Endometrial microvascular endothelial cells (primary cell): ENCODE results near the gene IL15RA. TPM values are rescaled to one million over a fixed set of nuclear protein-coding genes. Genes with fewer than 3 reads are reported as not detected.

Source experiments
- in situ Hi-C: cut with HindIII; loops from 2 replicates; pipeline ENCODE4 v1.10.0; 2017; ENCODE audit warnings: low sequenced_read_pairs, low pct_unique_long_range_greater_than_20kb; ENCODE audit errors: inconsistent ontology term
- total RNA-seq: library from RNA; depleted of rRNA; stranded (reverse); fragments of >200 nt; gene quantifications from one replicate; pipeline ENCODE4 v1.2.3, GENCODE V29; 2015; ENCODE audit errors: inconsistent ontology term

IL15RA gene
- total RNA-seq, result 75.4 TPM

GRCh38 chr10:5977471-5978229, at the start of gene IL15RA:
Gene IL15RA (minus strand): TSS chr10:5977543. CDS start chr10:5977492, 51 bp downstream.
- in situ Hi-C loops, result no loop called here

GRCh38 chr10:6025683-6026255, 48.4 kb upstream of the IL15RA start:
- in situ Hi-C loops, result no loop called here

- in situ Hi-C loops, result no loop called here
Measured at GRCh38 chr10:6024334-6024682, 47.0 kb upstream of the IL15RA start.

DNA sequence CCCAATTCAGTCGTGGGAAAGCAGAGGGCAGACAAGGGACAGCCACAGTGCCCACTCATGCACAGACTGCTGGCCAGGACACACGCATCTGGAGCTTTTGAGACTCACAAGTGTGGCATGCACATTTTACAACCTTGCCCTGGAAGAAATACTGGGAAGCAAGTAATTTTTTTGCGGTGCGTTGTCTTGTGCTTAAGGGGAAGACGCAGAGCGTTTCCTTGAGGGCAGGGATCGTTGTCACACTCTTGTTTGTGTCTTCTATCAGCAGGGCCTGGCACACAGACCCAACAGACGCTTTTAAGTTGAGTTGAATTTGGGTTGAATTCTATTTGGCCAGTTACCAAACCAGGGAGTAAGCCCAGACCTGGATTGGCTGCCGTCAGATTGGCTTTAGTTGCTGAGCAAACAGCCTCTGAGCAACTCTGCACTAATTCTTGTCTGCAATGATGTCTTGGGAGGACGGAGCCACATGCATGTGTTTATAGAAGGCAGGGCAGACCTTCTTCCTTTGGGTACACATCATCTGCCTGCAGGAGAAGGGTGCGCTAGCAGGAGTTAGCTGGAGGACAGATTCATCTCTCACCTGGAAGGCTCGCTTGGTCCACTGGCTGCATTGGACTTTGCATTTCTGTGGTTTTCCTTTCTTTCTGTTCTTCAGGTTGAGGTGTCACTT, 46.5 kb upstream of the IL15RA start:
- in situ Hi-C loops, result no loop called here

DNA sequence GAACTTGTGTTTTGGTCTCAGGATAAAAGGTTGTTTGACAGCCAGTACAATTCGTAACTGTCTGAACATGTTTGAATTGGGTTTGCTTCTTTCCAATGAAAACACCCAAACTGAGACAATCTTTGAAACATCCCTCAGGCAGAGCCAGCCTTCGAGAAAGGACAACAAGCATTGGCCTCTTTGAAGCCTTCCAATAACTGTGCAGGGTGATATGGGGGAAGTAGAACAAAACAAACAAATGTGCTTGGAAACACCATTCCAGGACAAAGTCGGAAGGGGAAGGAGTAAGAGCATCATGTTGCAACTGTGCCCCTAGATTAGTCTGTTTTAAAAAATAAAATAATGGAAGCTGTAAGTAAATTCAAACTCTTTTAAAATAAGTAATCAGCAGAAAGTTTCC, 45.3 kb upstream of the IL15RA start:
- in situ Hi-C loops, result no loop called here

GRCh38 chr10:6020826-6021225, 43.5 kb upstream of the IL15RA start:
- in situ Hi-C loops, result no loop called here

DNA sequence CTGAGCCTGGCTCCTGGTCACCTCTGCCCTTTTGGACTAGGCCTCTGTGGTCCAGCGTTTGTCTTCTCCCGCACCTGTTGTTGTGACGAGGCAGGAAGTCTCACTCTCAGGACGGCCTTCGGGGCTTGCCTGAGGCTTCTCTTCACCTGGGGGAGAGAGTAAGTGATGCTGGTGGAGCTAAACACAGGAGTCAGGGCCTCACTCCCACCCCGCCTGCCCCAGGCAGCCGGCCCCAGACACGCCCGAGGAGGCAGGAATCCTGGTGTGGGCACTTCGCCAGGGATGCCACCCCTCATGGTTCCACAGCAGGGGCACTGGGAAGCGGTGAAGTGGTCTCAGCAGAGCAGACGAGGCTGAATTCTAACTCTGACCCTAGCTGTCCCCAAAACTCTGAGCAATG, 42.5 kb upstream of the IL15RA start:
- in situ Hi-C loops, result no loop called here

- in situ Hi-C loops, result no loop called here
Measured at GRCh38 chr10:6019010-6019782, 41.9 kb upstream of the IL15RA start.

DNA sequence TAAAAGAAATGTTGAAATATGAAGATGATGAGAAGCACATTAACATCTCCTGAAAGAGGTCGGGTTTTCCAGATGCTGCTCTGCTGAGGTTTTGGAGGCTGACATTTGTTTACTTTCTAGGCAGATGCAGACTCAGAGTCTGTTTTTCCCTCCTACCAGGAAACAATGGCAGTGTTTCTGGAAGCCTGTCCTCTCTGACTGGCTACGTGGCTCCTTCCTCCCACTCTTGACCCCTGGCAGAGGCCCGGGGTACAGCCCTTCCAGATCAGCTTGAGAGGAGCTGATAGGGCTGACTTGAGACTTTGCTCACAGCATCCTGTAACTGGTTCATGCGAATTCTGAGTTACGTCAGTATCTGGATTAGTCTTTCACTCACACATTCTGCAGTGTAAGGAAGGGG, 41.1 kb upstream of the IL15RA start:
- in situ Hi-C loops, result no loop called here

DNA sequence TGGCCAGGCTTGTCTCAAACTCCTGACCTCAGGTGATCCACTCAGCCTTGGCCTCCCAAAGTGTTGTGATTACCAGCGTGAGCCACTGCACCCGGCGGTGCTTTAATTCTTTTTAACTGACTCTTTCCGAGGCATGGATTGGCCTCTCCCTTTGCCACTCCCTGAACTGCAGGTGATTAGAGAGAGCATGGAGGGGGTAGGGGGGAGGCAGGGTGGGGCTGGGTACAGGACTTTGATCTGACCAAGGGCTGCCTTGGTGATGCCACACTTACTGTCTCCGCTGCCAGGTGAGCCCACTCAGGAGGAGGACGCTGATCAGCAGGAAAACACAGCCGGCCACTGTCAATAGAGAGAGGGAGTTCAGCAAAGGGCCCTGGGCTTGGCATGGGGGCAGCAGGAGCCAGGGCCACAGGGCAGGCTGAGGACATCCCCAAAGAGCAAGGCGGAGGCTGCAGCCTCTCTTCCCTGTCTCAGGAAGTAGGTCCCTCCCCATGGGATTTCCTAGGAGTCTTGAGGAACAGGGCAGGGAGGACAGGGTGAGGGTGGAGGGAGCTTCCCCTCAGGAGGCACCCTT, 40.5 kb upstream of the IL15RA start:
- in situ Hi-C loops, result no loop called here

GRCh38 chr10:6014241-6014761, 37.0 kb upstream of the IL15RA start:
- in situ Hi-C loops, result no loop called here

DNA sequence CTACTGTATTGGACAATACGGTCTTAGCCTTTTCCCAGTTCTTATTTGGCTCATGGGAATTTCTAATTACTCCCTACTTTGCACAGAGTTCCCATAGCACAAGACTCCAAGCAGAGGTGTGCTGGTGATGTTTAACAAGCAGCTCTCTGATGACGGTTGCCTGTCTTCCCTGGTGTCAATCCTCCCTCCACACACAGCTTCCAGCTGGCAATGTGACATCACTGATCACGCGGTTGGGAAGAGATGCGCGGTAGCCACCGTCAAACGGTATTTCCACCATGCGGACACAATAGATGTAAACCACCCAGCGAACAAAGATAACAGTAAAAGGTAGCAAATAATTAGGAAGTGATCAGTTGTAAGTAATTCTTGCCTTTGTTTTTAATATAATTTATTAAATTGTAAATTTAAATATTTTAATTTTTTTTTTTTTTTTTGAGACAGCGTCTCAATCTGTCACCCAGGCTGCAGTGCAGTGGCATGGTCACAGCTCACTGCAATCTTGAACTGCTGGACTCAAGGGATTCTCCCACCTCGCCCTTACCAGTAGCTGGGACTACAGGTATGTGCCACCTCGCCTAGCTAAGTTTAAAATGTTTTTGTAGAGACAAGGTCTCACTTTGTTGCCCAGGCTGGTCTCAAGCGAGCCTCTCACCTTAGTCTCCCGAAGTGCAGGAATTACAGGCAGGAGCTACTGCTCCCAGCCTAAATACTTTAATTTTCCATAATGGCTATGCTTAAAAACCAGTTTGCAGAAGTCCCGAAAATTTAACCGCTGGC, 36.3 kb upstream of the IL15RA start:
- in situ Hi-C loops, result no loop called here

- in situ Hi-C loops, result no loop called here
Measured at GRCh38 chr10:6012121-6012905, 35.0 kb upstream of the IL15RA start.

GRCh38 chr10:6011558-6011957, 34.2 kb upstream of the IL15RA start:
- in situ Hi-C loops, result no loop called here

- in situ Hi-C loops, result no loop called here
Measured at GRCh38 chr10:6010569-6010968, 33.2 kb upstream of the IL15RA start.

DNA sequence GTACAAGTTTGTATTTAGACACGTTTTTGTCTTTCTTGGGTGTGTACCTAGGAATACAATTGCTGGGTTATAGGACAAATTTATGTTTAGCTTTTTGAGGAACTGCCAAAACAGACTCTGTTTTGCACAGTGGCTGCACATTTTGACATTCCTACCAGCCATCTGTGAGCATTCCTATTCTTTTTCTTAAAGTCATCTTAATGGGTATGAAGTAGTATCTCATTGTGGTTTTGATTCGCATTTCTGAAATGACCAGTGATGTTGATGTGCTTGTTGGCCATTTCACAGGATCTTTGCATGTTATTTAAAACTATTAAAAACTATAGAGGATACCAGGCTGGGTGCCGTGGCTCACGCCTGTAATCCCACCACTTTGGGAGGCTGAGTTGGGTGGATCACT, 32.6 kb upstream of the IL15RA start:
- in situ Hi-C loops, result no loop called here

GRCh38 chr10:6009150-6009549, 31.8 kb upstream of the IL15RA start:
- in situ Hi-C loops, result no loop called here
